H1 (cell line): ENCODE results near the gene ITIH6. TPM values are rescaled to one million over a fixed set of nuclear protein-coding genes. Genes with fewer than 3 reads are reported as not detected.
"Not testable (repeated sequence)": the region's sequence is repeated elsewhere in the genome, so short reads cannot be mapped to it uniquely, and the experiment has no call there.

Experiments
- CTCF ChIA-PET: fragments of 300-600 bp; sonication (Branson Sonifier 250); formaldehyde crosslinking; loops from one replicate; lab custom pipeline; 2021; ENCODE audit not compliant: partially characterized antibody; lab: Charles Lee
- POLR2A ChIA-PET: fragments of 300-600 bp; sonication (Branson Sonifier 250); formaldehyde crosslinking; loops from one replicate; lab custom pipeline; 2021; ENCODE audit warnings: inconsistent platforms; ENCODE audit not compliant: partially characterized antibody; lab: Charles Lee
- DNase-seq, 2 experiments: peaks; one replicate each; pipeline versions ENCODE4 v3.0.0 to v3.0.0-alpha.2; 2010 to 2022; ENCODE audit warnings: low spot score in 2 of 2, low read depth in 1 of 2, mixed read lengths in 1 of 2
- FAIRE-seq: peaks from 2 replicates; lab custom pipeline; 2011; peaks lifted over from hg19 to GRCh38; lab: Jason Lieb, UNC
- H2AFZ ChIP-seq: 2 replicates; pipeline ENCODE4 v1.8.1; 2012; ENCODE audit warnings: low read length, inconsistent platforms
- H2AK5ac ChIP-seq: 2 replicates; pipeline ENCODE4 v1.6.1; 2013; ENCODE audit warnings: low read depth, low read length
- H2BK120ac ChIP-seq: replicated peaks from 2 replicates; pipeline ENCODE3; 2013; ENCODE audit warnings: low read depth, low read length, inconsistent platforms
- H2BK12ac ChIP-seq: 2 replicates; pipeline ENCODE4 v1.6.1; 2013; ENCODE audit warnings: low read depth, low read length
- H2BK15ac ChIP-seq: 2 replicates; pipeline ENCODE4 v1.6.1; 2013; ENCODE audit warnings: low read length
- H2BK20ac ChIP-seq: 2 replicates; pipeline ENCODE4 v1.6.1; 2013; ENCODE audit warnings: low read length
- H2BK5ac ChIP-seq: 2 replicates; pipeline ENCODE4 v1.6.1; 2013; ENCODE audit warnings: low read depth, low read length
- H3K14ac ChIP-seq: 2 replicates; pipeline ENCODE4 v1.6.1; 2013; ENCODE audit warnings: inconsistent platforms; ENCODE audit not compliant: insufficient read length
- H3K18ac ChIP-seq: 2 replicates; pipeline ENCODE4 v1.6.1; 2013; ENCODE audit warnings: low read length; ENCODE audit errors: extremely low read depth
- H3K23ac ChIP-seq: 2 replicates; pipeline ENCODE4 v1.6.1; 2013; ENCODE audit warnings: inconsistent platforms; ENCODE audit not compliant: insufficient read length
- H3K23me2 ChIP-seq: 2 replicates; pipeline ENCODE4 v1.6.1; 2013; ENCODE audit warnings: low read depth, low read length
- H3K27ac ChIP-seq: 2 replicates; pipeline ENCODE4 v1.6.1; 2011; ENCODE audit warnings: low read depth, low read length, inconsistent platforms
- H3K27me3 ChIP-seq, 4 experiments: replicated peaks in 1 of 4; 1 replicate in 1 of 4; 2 replicates in 3 of 4; pipeline versions ENCODE4 v1.6.1 to v1.8.1; 2011 to 2013; ENCODE audit warnings: low read length in 3 of 4, mild to moderate bottlenecking in 3 of 4, inconsistent platforms in 2 of 4, mixed read lengths in 2 of 4, moderate library complexity in 1 of 4; ENCODE audit not compliant: control insufficient read depth in 3 of 4, insufficient read depth in 3 of 4; ENCODE audit errors: extremely low read depth in 1 of 4
- H3K36me3 ChIP-seq, 4 experiments: 2 replicates each; pipeline versions ENCODE4 v1.6.1 to v1.8.1; 2011 to 2013; ENCODE audit warnings: mild to moderate bottlenecking in 4 of 4, low read length in 3 of 4, moderate library complexity in 2 of 4, control low read depth in 1 of 4, inconsistent platforms in 1 of 4; ENCODE audit not compliant: insufficient read depth in 4 of 4, control insufficient read depth in 2 of 4
- H3K4ac ChIP-seq: replicated peaks from 2 replicates; pipeline ENCODE3; 2013; ENCODE audit warnings: low read length, low read depth, mixed read lengths, inconsistent platforms; ENCODE audit not compliant: insufficient read length
- H3K4me1 ChIP-seq, 4 experiments: replicated peaks in 1 of 4; 1 replicate in 1 of 4; 2 replicates in 3 of 4; pipeline versions ENCODE4 v1.6.1 to v1.8.1; 2011 to 2013; ENCODE audit warnings: low read length in 3 of 4, inconsistent platforms in 2 of 4, mixed read lengths in 1 of 4; ENCODE audit not compliant: insufficient read depth in 4 of 4, control insufficient read depth in 3 of 4
- H3K4me2 ChIP-seq, 2 experiments: 2 replicates each; pipeline versions ENCODE4 v1.6.1 to v1.8.1; 2011 to 2013; ENCODE audit warnings: low read depth in 2 of 2, low read length in 2 of 2, control low read depth in 1 of 2, inconsistent platforms in 1 of 2, mild to moderate bottlenecking in 1 of 2; ENCODE audit not compliant: insufficient read depth in 1 of 2
- H3K4me3 ChIP-seq, 4 experiments: fragments of 200-600, 300-600 bp in 1 of 4; sonication (generic), shearing (Covaris generic), sonication (Bioruptor Twin) in 1 of 4; 2 replicates each; pipeline versions ENCODE4 v1.5.1 to v1.8.1; 2011 to 2016; ENCODE audit warnings: low read length in 4 of 4, low read depth in 3 of 4, control low read depth in 2 of 4, inconsistent platforms in 2 of 4, mild to moderate bottlenecking in 2 of 4, mixed read lengths in 1 of 4, moderate library complexity in 1 of 4; ENCODE audit not compliant: insufficient read depth in 2 of 4; ENCODE audit errors: extremely low read depth in 1 of 4
- H3K56ac ChIP-seq: replicated peaks from 2 replicates; pipeline ENCODE3; 2013; ENCODE audit warnings: low read depth, mild to moderate bottlenecking, mixed read lengths, low read length, inconsistent platforms; ENCODE audit not compliant: insufficient read length
- H3K79me1 ChIP-seq: 2 replicates; pipeline ENCODE4 v1.6.1; 2013; ENCODE audit warnings: low read depth, low read length, control low read depth
- H3K79me2 ChIP-seq, 2 experiments: 2 replicates each; pipeline versions ENCODE4 v1.6.1 to v1.8.1; 2012 to 2013; ENCODE audit warnings: low read length in 2 of 2, mild to moderate bottlenecking in 2 of 2, inconsistent platforms in 1 of 2; ENCODE audit not compliant: insufficient read depth in 2 of 2, control insufficient read depth in 1 of 2
- H3K9ac ChIP-seq, 4 experiments: replicated peaks in 1 of 4; 1 replicate in 1 of 4; 2 replicates in 3 of 4; pipeline versions ENCODE4 v1.6.1 to v1.8.1; 2011 to 2013; ENCODE audit warnings: low read depth in 3 of 4, low read length in 3 of 4, control low read depth in 2 of 4, mild to moderate bottlenecking in 2 of 4, moderate library complexity in 2 of 4, inconsistent platforms in 1 of 4; ENCODE audit errors: extremely low read depth in 1 of 4
- H3K9me3 ChIP-seq, 2 experiments: 2 replicates each; pipeline versions ENCODE4 v1.6.1 to v1.8.1; 2012 to 2013; ENCODE audit warnings: mild to moderate bottlenecking in 2 of 2, moderate library complexity in 2 of 2, control low read depth in 1 of 2, inconsistent platforms in 1 of 2, low read depth in 1 of 2, low read length in 1 of 2, mixed read lengths in 1 of 2; ENCODE audit not compliant: insufficient read depth in 2 of 2
- H4K20me1 ChIP-seq, 2 experiments: replicated peaks in 1 of 2; 2 replicates each; pipeline versions ENCODE3 to v1.8.1; 2011 to 2013; ENCODE audit warnings: inconsistent platforms in 2 of 2, low read length in 2 of 2, mild to moderate bottlenecking in 1 of 2; ENCODE audit not compliant: insufficient read depth in 2 of 2, control insufficient read depth in 1 of 2
- H4K5ac ChIP-seq: 2 replicates; pipeline ENCODE4 v1.6.1; 2013; ENCODE audit warnings: low read length, low read depth, mixed read lengths, inconsistent platforms; ENCODE audit not compliant: insufficient read length
- H4K8ac ChIP-seq: 2 replicates; pipeline ENCODE4 v1.8.0; 2013; ENCODE audit warnings: mild to moderate bottlenecking, moderate library complexity, low read length, inconsistent platforms; ENCODE audit not compliant: insufficient read depth; ENCODE audit errors: extremely low read depth
- H4K91ac ChIP-seq: replicated peaks from 2 replicates; pipeline ENCODE3; 2013; ENCODE audit warnings: low read length, mixed read lengths, inconsistent platforms; ENCODE audit not compliant: insufficient read length
- WGBS, 2 experiments: shearing (Covaris generic) in 1 of 2; methylation state at CpG; one replicate each; pipeline versions ENCODE4 v1.1.6 to v1.1.7; 2013 to 2015; ENCODE audit warnings: low lambda C conversion rate in 2 of 2, mixed read lengths in 2 of 2, inconsistent platforms in 1 of 2, low coverage in 1 of 2, missing lambda C conversion rate in 1 of 2; ENCODE audit not compliant: insufficient replicate concordance in 2 of 2, insufficient coverage in 1 of 2, insufficient read length in 1 of 2; ENCODE audit errors: extremely low coverage in 1 of 2, missing lambda C conversion rate in 1 of 2; 5-methylcytosine and 5-hydroxymethylcytosine counted together
- polyA plus RNA-seq, 7 experiments: library from polyadenylated mRNA; depleted of rRNA in 3 of 7; stranded (reverse) in 5 of 7; unstranded in 2 of 7; fragments of >200 nt in 5 of 7; fragments of 200-250 nt in 2 of 7; gene quantifications; 1 replicate in 5 of 7; 2 replicates in 1 of 7; 4 replicates in 1 of 7; pipeline versions ENCODE4 v1.2.1 to v1.2.3, GENCODE V29; 2011 to 2013; ENCODE audit warnings: missing spikeins in 2 of 7, mixed read lengths in 2 of 7
- total RNA-seq: library from RNA; stranded (reverse); fragmentation: NEBNext Ultra II Directional; extraction: Animal tissue kit (Norgen Biotek cat#: 25700); gene quantifications from 2 replicates; pipeline ENCODE4 v1.2.1, GENCODE V29; 2021

ITIH6 gene
- total and polyA plus RNA-seq, 2 of the 8 experiments (the other 6 are each of a cell fraction or from before 2014, with no cell fraction given) = 0.02 TPM; not detected in 1

DNA sequence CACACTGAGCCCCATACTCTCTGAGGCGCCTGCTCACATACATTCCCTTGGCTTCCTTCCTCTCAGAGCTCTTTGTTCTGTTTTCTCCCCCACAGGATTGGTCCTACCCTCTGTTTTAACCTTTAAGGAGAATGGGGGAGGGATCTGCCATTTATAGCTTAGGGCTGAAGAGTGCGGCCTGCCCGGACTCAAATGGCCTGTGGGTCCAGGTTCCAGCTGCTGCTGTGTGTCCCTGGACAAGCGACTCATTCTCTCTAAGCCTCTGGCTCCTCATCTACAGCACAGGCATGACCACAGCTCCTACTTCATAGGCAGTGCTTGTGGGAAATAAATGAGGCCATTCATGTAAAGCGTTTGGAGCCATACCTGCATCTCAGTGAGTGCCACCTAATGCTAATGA lies 8.7 kb downstream of the ITIH6 start:
- H4K20me1 ChIP-seq, H3K14ac ChIP-seq, DNase-seq, H2BK12ac ChIP-seq, H3K4me1 ChIP-seq, H3K56ac ChIP-seq, H3K4me2 ChIP-seq, H4K91ac ChIP-seq, H3K4ac ChIP-seq, H3K9ac ChIP-seq, H3K79me2 ChIP-seq, H3K18ac ChIP-seq, H4K5ac ChIP-seq, H4K8ac ChIP-seq, H2BK20ac ChIP-seq, H3K4me3 ChIP-seq, H3K23ac ChIP-seq, H2BK120ac ChIP-seq, H2AK5ac ChIP-seq, H3K36me3 ChIP-seq, POLR2A ChIA-PET, H3K9me3 ChIP-seq, H2BK15ac ChIP-seq, H2BK5ac ChIP-seq, H2AFZ ChIP-seq, H3K27me3 ChIP-seq, H3K79me1 ChIP-seq, H3K23me2 ChIP-seq, H3K27ac ChIP-seq: not testable (repeated sequence)
- WGBS, 2 experiments = 80% methylated on average over 3 of the region's 5 CpGs; no CpG with 5 or more reads in 1 of the 2 experiments
- CTCF ChIA-PET = interaction anchor here (0.6 to 1.6 kb wide), 5 partner anchors 11 to 373 kb away, joined by 3 to 4 read pairs (median 3); no protein-coding TSS in a partner anchor
- FAIRE-seq = peak; percentile 84
